GM12873 (cell line): ENCODE data around the gene RGS2.

Experiments
- CTCF ChIP-seq: IDR thresholded peaks from 2 replicates; pipeline ENCODE4 v1.5.1; 2012; ENCODE audit warnings: low read depth, mild to moderate bottlenecking, moderate library complexity, low read length, control low read depth; ENCODE audit not compliant: insufficient read depth; ENCODE audit errors: missing control alignments

The RGS2 gene

GRCh38 chr1:192783791-192784190 is 25.0 kb upstream of the RGS2 start:
- TF ChIP-seq CTCF: no peak

GRCh38 chr1:192784397-192784796 is 24.4 kb upstream of the RGS2 start:
- TF ChIP-seq CTCF: no peak

GRCh38 chr1:192786576-192786975 is 22.3 kb upstream of the RGS2 start:
- no peak for TF ChIP-seq CTCF

- no peak for TF ChIP-seq CTCF
Observed at GRCh38 chr1:192787914-192788585, 20.8 kb upstream of the RGS2 start.

- no peak for TF ChIP-seq CTCF
Observed at GRCh38 chr1:192789871-192790270, 19.0 kb upstream of the RGS2 start.

GRCh38 chr1:192792628-192793027 is 16.2 kb upstream of the RGS2 start:
- no peak for TF ChIP-seq CTCF

GRCh38 chr1:192793983-192794767 is 14.7 kb upstream of the RGS2 start:
- no peak for TF ChIP-seq CTCF
